Gastrocnemius medialis (tissue), 4 donors: Measurements from ENCODE around the gene ERC2.

Experiments
- POLR2A ChIP-seq, 2 donors: fragments of 450-650 bp; IDR thresholded peaks; one replicate each; pipeline ENCODE4 v1.6.1; 2017; ENCODE audit warnings: antibody characterized with exemption in 2 of 2, mild to moderate bottlenecking in 2 of 2, moderate library complexity in 2 of 2
- TF ChIP-seq, protein P1 (sequence below), 5 experiments: fragments of 450-650 bp in 3 of 5; fragments of 200-600 bp in 2 of 5; sonication (generic) in 2 of 5; IDR thresholded peaks in 4 of 5; conservative IDR thresholded peaks in 1 of 5; 1 replicate in 4 of 5; 2 replicates in 1 of 5; pipeline ENCODE4 v1.5.1; 2016 to 2019; ENCODE audit warnings: antibody characterized with exemption in 5 of 5, mild to moderate bottlenecking in 3 of 5, moderate library complexity in 3 of 5

DNA sequence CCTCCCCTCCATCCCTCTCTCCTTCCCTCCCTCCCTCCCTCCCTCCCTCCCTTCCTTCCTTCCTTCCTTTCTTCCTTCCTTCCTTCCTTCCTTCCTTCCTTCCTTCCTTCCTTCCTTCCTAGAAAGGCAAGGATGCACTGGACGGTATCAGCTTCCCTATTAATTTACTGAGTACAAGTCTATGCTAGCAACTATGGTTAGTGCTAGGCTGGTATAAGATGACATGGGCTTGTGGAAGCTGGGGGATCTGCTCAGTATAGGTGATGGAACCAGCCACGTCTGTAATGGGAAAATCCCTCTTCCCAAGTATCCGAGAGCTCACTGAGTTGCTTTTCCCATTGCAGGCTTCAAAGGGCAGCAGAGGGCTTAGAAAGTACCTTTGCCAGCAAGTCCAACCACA, 884.8 kb downstream of the ERC2 start:
- TF ChIP-seq, protein P1, sequence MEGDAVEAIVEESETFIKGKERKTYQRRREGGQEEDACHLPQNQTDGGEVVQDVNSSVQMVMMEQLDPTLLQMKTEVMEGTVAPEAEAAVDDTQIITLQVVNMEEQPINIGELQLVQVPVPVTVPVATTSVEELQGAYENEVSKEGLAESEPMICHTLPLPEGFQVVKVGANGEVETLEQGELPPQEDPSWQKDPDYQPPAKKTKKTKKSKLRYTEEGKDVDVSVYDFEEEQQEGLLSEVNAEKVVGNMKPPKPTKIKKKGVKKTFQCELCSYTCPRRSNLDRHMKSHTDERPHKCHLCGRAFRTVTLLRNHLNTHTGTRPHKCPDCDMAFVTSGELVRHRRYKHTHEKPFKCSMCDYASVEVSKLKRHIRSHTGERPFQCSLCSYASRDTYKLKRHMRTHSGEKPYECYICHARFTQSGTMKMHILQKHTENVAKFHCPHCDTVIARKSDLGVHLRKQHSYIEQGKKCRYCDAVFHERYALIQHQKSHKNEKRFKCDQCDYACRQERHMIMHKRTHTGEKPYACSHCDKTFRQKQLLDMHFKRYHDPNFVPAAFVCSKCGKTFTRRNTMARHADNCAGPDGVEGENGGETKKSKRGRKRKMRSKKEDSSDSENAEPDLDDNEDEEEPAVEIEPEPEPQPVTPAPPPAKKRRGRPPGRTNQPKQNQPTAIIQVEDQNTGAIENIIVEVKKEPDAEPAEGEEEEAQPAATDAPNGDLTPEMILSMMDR (IDR thresholded peaks at IDR 0.05 in 4 of 5, conservative IDR thresholded peaks at IDR 0.05 in 1 of 5) = no peak
- no peak for TF ChIP-seq POLR2A (IDR thresholded peaks at IDR 0.05)
